TTC549 (cell line): Measurements from ENCODE around the gene STK36.
A peak's percentile ranks its signal among the peaks of the same experiment; 100 is the strongest.

ENCODE experiments used
- FAIRE-seq: peaks from 2 replicates; lab custom pipeline; 2012; peaks lifted over from hg19 to GRCh38; lab: Jason Lieb, UNC

STK36 gene, protein sequence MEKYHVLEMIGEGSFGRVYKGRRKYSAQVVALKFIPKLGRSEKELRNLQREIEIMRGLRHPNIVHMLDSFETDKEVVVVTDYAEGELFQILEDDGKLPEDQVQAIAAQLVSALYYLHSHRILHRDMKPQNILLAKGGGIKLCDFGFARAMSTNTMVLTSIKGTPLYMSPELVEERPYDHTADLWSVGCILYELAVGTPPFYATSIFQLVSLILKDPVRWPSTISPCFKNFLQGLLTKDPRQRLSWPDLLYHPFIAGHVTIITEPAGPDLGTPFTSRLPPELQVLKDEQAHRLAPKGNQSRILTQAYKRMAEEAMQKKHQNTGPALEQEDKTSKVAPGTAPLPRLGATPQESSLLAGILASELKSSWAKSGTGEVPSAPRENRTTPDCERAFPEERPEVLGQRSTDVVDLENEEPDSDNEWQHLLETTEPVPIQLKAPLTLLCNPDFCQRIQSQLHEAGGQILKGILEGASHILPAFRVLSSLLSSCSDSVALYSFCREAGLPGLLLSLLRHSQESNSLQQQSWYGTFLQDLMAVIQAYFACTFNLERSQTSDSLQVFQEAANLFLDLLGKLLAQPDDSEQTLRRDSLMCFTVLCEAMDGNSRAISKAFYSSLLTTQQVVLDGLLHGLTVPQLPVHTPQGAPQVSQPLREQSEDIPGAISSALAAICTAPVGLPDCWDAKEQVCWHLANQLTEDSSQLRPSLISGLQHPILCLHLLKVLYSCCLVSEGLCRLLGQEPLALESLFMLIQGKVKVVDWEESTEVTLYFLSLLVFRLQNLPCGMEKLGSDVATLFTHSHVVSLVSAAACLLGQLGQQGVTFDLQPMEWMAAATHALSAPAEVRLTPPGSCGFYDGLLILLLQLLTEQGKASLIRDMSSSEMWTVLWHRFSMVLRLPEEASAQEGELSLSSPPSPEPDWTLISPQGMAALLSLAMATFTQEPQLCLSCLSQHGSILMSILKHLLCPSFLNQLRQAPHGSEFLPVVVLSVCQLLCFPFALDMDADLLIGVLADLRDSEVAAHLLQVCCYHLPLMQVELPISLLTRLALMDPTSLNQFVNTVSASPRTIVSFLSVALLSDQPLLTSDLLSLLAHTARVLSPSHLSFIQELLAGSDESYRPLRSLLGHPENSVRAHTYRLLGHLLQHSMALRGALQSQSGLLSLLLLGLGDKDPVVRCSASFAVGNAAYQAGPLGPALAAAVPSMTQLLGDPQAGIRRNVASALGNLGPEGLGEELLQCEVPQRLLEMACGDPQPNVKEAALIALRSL (N-terminal part only)

DNA sequence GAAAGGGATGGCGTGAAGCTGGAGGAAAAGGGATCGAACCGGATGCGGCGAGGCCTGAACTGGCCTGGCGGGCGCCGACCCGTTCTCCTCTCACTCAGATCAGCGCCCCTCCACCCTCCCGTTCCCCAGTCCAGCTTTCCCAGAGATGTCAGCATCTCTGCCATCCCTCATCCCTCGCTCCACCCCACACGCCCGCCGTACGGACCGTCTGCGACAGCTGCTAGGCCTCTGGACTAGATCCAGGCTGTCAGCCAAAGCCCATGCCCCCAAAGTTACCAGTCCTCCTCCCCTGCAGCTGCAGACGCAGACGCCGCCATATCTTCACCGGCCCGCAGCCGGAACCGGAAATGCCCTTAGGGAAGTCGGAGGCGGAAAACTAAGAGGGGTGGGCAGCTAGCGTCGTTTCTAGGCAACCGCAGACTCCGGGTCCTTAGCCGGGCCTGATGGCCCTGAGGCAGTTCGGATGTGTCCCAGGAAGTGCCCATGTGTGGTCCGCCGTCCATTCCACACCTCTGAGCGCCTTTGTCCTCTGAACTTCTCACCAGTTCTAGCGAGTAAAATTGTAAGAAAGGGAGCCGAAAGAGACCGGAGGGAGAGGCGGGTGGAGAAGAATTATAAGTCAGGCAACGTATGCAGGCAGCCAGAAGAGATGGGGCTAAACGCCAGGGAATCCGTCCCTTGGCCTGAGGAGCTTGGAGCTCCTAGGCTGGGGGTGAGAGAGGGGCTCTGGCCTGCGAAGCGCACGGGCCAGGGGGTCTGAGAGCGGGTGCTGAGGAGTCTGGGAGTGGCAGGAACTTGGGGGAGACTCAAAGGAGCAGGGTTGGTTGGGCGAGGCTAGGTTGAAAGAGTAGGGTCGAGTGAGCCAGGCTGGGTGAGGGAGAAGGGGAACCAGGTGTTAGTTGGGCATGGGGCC, at the start of gene STK36, which contains the start of gene RNF25:
TSS of gene STK36 (plus strand) at position 433 of the 913 bp plus-strand sequence. CDS start 744 bp downstream, outside the sequence.
TSS of gene RNF25 (minus strand) at position 349 of the 913 bp plus-strand sequence. CDS start at position 317, 32 bp downstream.
- peak; percentile 74 for FAIRE-seq

DNA sequence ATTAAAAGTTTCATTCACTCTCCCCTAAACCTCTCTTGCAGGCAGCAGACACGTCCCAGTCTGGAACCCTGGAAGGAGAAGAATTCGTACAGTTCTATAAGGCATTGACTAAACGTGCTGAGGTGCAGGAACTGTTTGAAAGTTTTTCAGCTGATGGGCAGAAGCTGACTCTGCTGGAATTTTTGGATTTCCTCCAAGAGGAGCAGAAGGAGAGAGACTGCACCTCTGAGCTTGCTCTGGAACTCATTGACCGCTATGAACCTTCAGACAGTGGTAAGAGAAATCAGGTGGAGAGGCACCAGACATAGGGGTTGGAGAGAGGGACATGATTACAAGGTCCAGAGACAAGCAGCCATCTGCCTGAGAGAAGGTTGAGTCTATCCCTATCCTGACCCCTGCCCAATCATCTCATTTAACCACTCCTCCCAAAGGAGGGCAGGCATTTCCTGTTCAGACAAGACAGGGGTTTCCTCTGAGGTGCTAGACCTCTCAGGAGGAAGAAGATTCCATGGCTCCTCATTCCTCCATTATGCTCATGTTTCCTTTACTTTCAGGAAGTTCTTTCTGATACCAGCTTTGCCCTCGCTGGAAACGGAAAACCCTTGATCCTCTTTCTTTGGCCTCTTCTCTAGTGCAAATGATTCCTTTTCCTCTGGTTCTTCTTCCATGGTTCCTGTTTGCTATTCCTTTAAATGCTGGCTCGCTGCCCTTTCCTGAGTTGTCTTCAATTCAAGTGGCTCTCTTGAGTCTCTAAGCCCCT, 49.1 kb upstream of the STK36 start:
- no peak for FAIRE-seq

DNA sequence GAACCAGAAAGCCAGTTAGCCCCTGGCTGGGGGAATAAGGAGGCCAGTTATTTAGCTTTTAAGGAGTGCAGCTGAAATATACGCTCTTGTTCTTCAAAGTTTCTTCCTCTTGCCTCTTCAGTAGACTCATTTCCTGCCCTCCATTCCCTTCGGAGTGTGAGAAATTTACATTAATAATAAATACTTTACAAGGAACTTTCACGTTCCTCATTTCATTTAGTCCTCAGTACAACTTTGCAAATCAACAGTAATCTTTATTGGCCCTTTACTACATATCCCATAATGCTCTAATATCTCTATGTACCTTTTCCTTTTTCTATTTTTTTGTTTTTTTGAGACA, 48.5 kb upstream of the STK36 start:
- no peak for FAIRE-seq

DNA sequence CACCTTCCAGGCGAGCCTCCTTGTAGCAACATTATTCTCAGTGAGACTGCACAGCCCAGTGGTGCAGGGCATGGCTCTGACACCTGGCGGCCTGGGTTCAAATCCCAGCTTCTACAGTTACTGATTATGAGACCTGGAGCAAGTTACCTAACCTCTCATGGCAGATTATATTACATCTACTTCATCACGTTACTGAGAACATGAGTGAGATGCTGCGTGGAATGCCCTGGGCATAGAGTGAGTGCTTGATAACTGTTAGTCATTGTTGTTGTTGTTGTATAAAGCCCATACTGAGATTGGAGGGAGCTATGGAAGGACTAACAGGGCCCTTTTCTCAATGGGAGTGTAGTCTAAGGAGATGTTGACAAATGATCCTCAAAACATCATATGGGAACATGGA, 45.5 kb upstream of the STK36 start:
- no peak for FAIRE-seq

DNA sequence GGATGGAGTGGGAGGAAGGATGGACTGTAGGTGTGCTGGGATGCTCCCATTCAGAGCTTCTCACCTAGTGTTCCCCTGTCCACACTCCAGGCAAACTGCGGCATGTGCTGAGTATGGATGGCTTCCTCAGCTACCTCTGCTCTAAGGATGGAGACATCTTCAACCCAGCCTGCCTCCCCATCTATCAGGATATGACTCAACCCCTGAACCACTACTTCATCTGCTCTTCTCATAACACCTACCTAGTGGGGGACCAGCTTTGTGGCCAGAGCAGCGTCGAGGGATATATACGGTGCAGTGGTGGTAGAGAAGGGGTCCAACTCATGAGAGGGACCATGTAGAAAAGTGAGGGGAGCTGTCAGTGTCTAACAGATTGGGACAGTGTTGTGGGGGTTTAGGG, 43.9 kb upstream of the STK36 start:
- FAIRE-seq = no peak

DNA sequence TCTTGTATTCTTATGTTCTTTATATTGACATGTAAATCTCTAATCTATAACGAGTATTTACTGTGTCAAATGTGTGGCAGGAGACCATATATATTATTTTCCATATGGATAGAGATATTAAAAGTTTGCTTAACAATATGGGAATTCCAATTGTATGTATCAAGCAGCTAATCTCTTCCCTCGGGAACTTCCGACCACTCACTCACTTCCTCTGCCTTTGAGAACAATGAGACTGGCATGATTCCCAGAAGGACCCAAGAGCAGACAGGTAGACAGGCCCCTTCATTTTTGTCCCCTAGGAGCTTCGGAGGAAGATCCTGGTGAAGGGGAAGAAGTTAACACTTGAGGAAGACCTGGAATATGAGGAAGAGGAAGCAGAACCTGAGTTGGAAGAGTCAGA, 40.0 kb upstream of the STK36 start:
- FAIRE-seq = no peak

DNA sequence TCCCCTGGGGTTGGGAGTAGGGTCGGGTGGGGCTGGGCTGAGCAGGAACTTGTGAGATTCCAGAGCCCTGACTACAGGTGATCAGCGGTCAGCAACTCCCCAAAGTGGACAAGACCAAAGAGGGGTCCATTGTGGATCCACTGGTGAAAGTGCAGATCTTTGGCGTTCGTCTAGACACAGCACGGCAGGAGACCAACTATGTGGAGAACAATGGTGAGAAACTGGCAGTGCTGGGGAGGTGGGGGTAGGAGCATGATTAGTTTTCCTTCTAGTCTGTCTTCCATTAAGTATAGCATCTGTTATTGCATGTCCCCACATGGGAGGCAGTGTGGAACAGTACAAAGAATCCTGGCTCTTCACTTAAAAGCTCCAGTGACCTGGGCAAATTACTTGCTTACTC, 36.2 kb upstream of the STK36 start:
- no peak for FAIRE-seq

DNA sequence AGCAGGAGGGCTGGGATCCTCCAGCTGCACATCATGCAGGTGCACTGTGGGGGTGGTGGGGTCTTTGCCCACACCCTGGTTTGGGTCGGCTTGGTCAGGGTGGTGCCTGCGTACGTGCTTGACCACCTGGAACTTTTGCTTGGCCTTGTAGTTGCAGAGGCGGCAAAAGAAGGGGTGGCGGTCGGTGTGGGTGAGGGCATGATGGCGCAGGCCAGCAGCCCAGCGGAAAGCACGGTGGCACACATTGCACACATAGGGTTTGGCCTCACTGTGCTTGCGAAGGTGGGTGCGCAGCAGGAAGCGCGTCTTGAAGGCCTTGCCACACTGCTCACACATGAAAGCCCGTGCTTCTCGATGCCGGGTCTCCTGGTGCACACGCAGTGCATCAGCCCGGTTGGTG, 33.5 kb upstream of the STK36 start:
- no peak for FAIRE-seq

DNA sequence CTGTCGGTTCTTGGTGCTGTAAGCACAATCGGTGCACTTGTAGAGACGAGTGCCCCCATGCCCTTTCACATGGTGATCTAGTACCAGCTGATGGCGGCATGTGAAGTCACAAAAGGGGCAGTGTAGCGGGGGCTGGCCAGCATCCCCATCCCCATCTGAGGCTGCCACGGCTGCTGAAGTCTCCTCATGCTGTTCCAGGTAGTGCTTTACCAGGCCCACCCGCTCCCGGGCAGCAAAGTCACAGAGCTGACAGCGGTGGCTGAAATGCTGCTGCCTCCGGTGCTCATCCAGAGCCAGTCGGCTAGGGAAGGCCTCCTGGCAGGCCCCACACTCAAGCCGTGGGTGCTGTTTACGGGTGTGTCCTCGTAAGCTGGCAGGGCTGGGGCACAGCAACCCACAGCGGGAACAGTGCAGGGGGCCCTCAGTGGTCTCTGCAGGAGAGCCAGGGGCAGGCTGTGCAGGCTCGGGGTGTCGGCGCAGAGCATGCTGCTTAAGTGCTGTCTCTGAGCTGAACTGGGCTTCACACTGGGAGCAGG, 29.7 kb upstream of the STK36 start:
- no peak for FAIRE-seq

DNA sequence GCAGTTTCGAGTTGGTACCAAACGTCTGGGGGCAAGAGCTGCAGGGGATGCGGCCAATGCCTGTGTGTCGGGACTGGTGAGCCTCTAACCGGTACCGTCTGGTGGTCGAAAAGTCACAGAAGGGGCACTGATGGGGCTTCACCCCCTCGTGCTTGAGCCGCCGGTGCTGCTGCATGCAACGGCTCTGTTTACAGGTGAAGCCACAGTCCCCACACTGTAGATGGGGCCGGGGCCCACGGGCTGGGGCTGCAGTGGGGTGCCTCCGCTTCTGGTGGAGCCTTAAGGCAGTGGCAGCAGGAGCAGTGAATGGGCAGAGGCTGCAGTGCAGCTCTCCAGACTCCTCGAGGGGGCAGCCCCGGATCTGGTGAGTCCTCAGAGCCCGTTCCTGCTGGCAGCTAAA, 29.1 kb upstream of the STK36 start:
- no peak for FAIRE-seq

DNA sequence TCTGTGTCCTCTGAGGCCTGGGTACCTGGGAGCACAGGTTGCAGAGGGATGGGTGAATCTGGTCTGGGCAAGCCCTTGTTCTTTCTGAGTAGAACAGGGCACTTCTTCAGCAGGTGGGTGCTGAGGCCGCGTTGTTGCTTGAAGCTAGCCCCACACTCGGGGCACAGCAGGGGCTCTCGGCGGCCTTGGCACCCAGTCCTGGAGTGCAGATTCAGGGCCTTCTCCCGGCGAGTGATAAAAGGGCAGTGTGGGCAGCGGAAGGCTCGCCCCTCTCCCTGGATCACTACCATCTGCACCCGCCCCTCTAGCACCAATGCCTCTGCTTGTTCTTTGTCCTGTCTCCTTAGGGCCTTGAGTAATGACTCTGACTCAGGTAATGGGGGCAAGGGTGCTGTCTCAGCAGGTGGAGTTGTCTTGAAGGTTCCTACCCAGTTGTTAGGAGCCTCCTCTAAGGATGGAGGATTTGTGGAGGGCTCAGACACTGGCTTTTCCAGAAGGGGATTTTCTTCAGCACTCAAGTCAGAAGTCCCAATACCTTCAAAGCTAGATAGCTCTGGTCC, 28.1 kb upstream of the STK36 start:
- no peak for FAIRE-seq

DNA sequence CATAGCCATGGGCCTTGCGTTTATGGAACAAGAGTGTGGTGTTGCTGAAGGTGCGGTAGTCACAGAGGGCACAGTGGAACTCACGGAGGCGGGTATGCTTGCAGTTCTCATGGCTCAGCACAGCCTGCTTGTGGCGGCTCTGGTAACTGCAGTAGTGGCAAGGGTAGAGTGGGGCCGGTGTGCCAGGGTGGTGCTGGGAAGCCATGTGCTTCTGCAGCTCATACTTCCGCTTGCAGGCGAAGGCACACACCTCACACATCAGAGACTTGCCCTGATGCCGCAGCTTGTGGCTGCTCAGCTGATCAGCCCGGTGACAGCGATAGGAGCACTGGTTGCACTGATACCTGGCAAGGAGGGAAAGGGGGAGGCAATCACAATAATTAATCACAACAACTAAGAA, 27.2 kb upstream of the STK36 start:
- no peak for FAIRE-seq

DNA sequence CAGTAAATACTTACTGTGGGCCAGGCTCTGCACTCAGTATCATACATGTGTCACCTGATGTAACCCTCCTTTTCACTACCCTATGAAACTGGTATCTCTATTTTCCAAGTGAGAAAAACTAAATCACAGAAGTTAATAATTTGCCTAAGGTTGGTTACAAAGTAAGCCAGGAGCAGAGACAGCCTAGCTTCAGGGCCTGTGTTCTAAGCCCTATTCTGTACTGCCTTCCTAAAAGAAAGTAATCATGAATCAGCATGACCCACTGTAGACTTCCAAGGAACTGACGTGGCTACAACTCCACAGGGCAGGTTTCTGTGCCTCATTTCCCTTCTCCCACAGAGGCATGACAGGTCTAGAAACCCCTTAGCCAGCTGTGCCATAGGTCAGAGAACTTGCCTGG, 26.8 kb upstream of the STK36 start:
- FAIRE-seq = no peak

DNA sequence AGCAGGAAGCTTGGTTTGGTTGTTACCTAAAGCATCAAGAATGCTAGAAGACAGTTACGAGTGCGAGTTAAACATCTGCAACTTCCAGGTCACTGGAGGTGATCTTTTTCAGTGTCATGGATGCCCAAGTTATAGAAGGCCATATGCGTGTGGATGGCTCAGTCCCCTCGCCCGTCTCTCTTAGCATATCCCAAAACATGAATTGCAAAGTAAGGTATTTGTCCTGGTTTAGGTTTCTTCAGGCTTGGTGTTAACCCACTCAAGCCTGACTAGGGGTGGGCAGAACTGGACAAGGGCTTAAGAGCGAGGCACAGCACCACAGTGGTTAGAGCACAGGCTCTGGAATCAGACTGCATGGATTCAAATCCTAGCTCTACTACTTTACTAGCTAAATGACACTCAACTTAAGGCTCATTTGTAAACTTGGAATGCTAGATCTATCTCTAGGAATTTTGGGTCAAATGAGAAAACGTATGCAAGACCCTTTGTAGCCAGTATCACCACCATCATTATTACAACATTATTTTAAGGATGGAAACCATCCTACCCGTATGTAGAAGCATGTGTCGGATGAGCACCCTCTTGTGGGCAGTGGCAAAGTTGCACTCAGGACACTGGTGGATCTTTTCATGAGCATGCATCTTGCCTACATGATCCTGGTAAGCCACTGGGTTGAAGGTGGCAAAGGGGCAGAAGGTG, 23.6 kb upstream of the STK36 start:
- FAIRE-seq = peak; percentile 20

DNA sequence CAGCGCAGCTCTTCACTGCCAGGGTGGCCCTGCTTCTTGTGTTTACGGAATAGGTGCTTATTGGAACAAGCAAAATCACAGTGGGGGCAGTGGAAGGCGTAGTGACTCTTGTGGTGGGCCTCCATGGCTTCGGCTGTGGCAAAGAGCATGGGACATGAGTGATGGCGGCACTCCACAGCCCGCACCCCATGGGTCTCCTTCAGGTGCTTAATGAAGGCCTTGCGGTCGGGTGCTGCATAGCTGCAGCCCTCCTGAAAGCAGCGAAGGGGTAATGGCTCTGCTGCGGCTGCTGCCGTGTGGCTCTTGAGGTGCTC, 23.1 kb upstream of the STK36 start:
- FAIRE-seq = no peak

DNA sequence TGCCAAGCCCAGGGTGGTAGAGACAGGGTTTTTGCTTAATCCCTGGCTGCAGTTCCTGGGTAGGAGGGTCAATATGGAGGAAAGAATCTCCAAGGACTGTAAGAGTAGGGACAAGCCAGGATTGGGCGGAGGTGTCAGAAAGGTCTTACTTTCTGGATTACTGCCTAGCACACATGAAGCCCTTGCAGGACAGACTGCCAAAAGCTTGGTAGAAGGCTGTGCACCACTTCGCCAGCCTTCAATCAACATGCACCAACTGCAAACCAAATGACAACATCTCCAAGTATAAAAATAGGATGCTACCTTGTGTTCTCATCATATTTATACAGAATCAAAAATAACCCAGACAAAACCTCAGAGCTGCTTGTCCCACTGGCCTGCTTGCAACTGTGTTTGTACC, 16.1 kb upstream of the STK36 start:
- no peak for FAIRE-seq

DNA sequence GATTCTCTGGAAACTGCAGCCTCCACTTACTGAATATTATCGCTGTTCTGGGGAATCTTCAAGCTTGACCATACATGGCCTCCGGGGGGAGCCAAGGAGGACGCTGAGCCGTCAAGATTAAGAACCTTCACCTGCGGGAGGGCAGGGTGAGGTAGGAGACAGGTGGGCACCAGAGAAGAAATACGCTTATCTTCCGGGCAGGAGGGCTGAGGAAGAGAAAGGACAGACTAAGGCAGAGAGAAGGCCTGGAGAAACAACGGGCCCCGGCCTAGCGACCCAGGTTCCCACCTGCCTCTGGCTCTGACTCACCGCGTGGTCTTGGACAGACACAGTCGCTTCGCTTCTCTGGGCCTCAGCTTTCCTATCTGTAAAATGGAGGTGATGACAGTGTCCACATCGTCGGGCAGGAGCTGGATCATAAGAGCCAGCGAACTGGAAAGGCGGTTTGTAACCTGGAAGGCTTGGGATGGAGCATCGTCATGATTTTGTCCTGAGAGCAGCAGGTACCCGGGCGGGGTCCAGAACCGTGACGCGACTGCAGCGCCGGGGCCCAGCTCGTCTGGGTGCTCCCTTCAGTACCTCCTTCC, 13.1 kb upstream of the STK36 start:
- FAIRE-seq = no peak

DNA sequence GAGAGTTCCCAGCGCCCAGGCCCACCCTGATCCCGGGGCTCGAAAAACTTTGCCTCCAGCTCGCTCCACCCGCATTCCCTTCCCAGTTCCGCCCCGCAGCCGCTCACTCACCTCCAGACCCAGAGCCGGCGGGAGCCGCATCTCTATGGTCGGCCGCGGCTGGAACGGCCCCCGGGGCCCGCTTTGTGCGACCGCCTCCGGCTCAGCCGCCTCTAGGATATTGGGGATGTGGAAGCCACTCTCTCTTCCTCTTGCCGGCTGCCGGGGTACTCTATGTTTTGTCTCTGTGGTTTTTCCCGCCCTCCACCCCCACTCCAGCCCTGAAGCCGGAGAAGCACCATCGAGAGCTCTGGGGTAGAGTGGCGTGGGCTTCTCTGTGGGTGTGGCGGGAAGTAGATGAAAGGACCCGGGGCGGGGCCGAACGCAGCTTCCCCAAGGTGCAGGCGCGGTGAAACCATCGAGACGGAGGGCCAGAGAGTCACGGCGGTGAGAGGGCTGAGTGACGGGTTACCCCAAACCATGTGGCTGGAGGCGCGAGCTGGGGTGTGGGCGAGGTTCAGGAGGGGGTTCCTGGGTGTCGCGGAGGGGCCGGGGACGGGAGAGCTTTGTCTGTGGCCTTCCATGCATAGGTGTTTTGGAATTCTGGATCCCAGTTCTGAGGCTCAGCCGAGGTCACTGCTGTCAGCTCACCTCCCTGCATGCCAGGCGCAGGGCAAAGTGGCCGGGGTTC, 12.5 kb upstream of the STK36 start, which contains the start of the genes BCS1L and ZNF142:
TSS of gene BCS1L (plus strand) at position 426 of the 730 bp plus-strand sequence. CDS start 1,305 bp downstream, outside the sequence.
TSS of gene ZNF142 (minus strand) at position 366 of the 730 bp plus-strand sequence. CDS start 3,194 bp downstream, outside the sequence.
- peak; percentile 79 for FAIRE-seq
